ENCODE measurements around the gene INPP4A.
"Not testable (repeated sequence)": the region's sequence is repeated elsewhere in the genome, so short reads cannot be mapped to it uniquely, and the experiment has no call there.

The INPP4A gene

GRCh38 chr2:98444436-98445176, at the start of gene INPP4A:
Gene INPP4A (plus strand): TSS chr2:98444858. CDS start chr2:98520049, 75,191 bp downstream.
- peak; percentile 69 for DNase-seq (ENCODE audit: low read depth)

- no peak for DNase-seq (ENCODE audit: low read depth)
Observed at GRCh38 chr2:98395977-98396376, 48.7 kb upstream of the INPP4A start.

GRCh38 chr2:98396745-98397355, 47.8 kb upstream of the INPP4A start:
- DNase-seq (ENCODE audit: low read depth): no peak

- no peak for DNase-seq (ENCODE audit: low read depth)
Observed at GRCh38 chr2:98399140-98399539, 45.5 kb upstream of the INPP4A start.

- no peak for DNase-seq (ENCODE audit: low read depth)
Observed at GRCh38 chr2:98403878-98404277, 40.8 kb upstream of the INPP4A start.

- no peak for DNase-seq (ENCODE audit: low read depth)
Observed at GRCh38 chr2:98404556-98405250, 40.0 kb upstream of the INPP4A start.

- no peak for DNase-seq (ENCODE audit: low read depth)
Observed at GRCh38 chr2:98405301-98405700, 39.4 kb upstream of the INPP4A start.

GRCh38 chr2:98408155-98408554, 36.5 kb upstream of the INPP4A start:
- no peak for DNase-seq (ENCODE audit: low read depth)

- DNase-seq (ENCODE audit: low read depth): peak; percentile 66
Observed at GRCh38 chr2:98412751-98413458, 31.8 kb upstream of the INPP4A start.

GRCh38 chr2:98414246-98414645, 30.4 kb upstream of the INPP4A start:
- DNase-seq (ENCODE audit: low read depth): not testable (repeated sequence)

- not testable (repeated sequence) for DNase-seq (ENCODE audit: low read depth)
Observed at GRCh38 chr2:98415719-98416248, 28.9 kb upstream of the INPP4A start.

- peak; percentile 19 for DNase-seq (ENCODE audit: low read depth)
Observed at GRCh38 chr2:98416383-98417159, 28.1 kb upstream of the INPP4A start.

GRCh38 chr2:98419544-98419943, 25.1 kb upstream of the INPP4A start:
- DNase-seq (ENCODE audit: low read depth): no peak

GRCh38 chr2:98419977-98420725, 24.5 kb upstream of the INPP4A start:
- DNase-seq (ENCODE audit: low read depth): no peak

GRCh38 chr2:98422449-98422848, 22.2 kb upstream of the INPP4A start:
- no peak for DNase-seq (ENCODE audit: low read depth)

- no peak for DNase-seq (ENCODE audit: low read depth)
Observed at GRCh38 chr2:98426771-98427170, 17.9 kb upstream of the INPP4A start.

GRCh38 chr2:98432145-98432544, 12.5 kb upstream of the INPP4A start:
- DNase-seq (ENCODE audit: low read depth): no peak

- no peak for DNase-seq (ENCODE audit: low read depth)
Observed at GRCh38 chr2:98433363-98433964, 11.2 kb upstream of the INPP4A start.

GRCh38 chr2:98434492-98434891, 10.2 kb upstream of the INPP4A start:
- DNase-seq (ENCODE audit: low read depth): no peak

- not testable (repeated sequence) for DNase-seq (ENCODE audit: low read depth)
Observed at GRCh38 chr2:98435670-98436069, 9.0 kb upstream of the INPP4A start.

All from EH (cell line).